GM12874 (cell line): ENCODE data around the gene BUD13.

ENCODE experiments used
- CTCF ChIP-seq: IDR thresholded peaks from 2 replicates; pipeline ENCODE4 v1.5.1; 2011; ENCODE audit warnings: low read depth, mild to moderate bottlenecking, control low read depth, low read length, moderate library complexity; ENCODE audit not compliant: insufficient read depth

Gene BUD13

DNA sequence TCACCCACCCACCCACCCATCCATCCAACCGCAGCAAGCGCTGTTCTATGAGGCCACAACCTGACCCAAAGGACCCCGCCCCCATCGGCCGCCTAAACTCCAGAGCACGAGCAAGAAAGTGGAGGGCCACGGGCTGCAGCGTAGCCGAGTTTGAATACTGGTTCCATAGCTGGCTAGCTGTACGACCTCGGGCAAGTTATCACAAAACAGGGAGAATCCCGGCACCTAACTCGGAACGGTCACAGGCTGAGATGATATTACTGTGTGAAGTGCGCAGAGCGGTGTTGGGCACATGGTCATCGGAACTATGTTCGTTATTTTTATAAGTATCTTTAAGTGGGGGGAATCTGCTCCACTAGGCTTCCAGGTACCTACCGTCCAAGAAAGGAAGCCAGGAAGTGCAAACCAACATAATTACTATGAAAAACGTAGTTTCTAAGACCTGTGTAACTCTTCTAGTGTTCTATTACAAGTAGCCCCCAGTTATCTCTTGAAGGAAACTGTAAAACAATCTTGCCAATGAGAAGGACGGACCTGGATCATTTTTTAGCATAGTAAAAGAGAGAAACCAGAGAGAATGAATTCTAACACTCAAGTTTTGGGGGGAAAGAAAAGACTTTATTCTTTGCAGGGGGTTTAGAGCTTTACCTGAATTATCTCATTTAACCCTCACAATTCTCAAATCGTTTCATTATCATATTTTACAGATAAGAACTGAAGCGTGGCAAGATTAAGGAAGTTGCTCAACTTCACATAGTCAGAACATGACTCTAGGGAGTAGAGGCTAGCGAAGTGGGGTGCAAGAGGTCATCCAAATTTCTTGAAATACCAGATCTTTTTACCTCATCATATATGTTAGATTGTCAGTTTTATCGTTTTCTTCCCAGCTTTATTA is 663 bp upstream of the BUD13 start:
- TF ChIP-seq CTCF = no peak

- TF ChIP-seq CTCF = no peak
Observed at GRCh38 chr11:116771935-116772334, 852 bp downstream of the BUD13 start.

DNA sequence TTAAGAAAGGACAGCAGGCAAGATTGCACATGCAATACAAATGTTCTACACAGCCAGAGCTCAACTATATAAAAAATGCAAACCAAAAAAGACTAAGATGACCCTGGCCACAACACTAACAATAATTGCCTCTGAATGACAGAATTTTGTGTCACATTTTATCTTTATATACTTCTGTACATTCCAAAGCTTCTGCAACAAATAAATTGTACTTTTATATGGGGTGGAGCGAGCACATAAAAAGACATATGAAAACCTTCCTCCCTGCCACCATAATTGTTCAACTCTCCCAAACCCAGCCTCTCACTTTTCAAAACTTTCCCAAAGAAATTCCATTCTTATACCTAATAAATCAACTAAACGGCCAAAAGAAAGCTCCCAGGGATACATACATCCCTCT is 10.7 kb downstream of the BUD13 start:
- no peak for TF ChIP-seq CTCF

DNA sequence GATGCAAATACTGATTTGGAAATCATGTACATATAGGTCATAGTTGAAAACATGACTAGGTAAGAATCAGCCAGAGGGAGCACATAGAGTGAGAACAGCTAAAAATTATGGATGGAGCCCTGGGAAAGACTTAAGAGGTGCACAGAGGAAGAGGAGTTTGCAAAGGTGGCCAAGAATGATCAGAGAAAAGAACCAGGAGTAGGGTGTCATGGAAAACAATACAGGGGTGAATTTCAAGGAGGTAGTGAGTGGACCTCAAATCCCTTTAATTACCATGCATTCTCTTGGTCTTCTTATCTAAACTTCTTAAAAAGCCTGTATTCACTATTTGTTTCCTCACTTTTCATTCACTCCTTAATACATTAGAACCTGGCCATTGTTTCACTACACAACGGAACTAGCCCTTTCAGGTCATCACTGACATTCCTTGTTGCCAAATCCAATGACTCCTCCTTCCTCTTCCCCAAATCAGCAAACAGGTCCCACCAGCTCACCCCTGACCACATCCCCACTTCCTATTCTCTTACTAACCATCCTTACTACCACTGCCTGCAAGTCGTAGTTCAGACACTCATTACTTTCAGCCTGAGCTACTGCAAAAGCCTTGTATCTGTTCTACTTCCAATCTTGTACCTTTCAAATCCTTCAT is 22.6 kb downstream of the BUD13 start:
- TF ChIP-seq CTCF = no peak

- TF ChIP-seq CTCF = no peak
Observed at GRCh38 chr11:116742104-116742503, 30.7 kb downstream of the BUD13 start.

DNA sequence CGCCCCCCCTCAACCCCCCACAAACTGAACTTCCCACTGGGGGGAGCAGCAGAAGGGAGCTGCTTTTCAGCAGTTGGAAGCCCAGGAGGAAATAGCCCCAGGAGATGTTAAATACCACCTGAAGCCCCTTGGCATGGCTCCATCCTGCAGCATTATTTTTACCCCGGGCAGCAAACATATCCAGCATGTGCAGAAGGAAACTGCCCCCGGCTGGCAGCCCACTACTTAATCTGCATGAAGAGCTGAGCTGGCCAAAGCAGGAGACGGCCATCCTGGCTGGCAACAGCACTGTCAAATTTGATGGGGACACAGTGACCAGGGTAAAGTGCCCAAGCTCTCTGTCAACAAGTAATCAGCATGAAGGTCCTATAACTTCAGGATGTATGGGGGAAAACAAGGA is 32.0 kb downstream of the BUD13 start:
- TF ChIP-seq CTCF = no peak

DNA sequence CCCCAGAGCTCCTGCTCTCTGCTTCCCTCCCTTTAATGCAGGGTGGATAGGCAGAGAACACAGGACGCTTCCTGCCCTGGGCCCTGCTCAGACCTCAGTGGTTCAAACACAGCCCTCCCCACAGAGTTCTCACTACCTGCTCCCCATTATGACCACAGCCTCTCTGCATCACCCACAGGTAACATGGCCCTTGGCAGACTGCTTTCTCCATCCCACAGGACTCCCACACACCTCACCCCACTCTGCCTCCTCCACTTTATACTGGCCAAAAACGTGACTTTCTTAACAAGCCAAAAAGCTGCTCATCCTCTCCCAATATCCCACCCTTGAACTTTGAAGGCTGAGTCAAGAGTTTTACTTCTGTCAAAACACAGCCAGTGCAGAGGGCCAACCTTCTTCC is 33.8 kb downstream of the BUD13 start:
- no peak for TF ChIP-seq CTCF
